Endothelial cell (in vitro differentiated cells): ENCODE data around the gene EIF2B5. TPM values are rescaled to one million over a fixed set of nuclear protein-coding genes. Genes with fewer than 3 reads are reported as not detected.

Experiments
- DNase-seq: peaks from one replicate; pipeline ENCODE4 v3.0.0; 2021; ENCODE audit warnings: low spot score
- H3K27ac Mint-ChIP-seq: one replicate; pipeline ENCODE4 v1.8.0; 2021; ENCODE audit warnings: mixed read lengths, inconsistent platforms; ENCODE audit not compliant: unreplicated experiment
- H3K27me3 Mint-ChIP-seq: one replicate; pipeline ENCODE4 v1.8.0; 2021; ENCODE audit warnings: mild to moderate bottlenecking, moderate library complexity, mixed read lengths, inconsistent platforms; ENCODE audit not compliant: unreplicated experiment
- H3K36me3 Mint-ChIP-seq: one replicate; pipeline ENCODE4 v1.8.0; 2021; ENCODE audit warnings: mild to moderate bottlenecking, low read depth, mixed read lengths, inconsistent platforms; ENCODE audit not compliant: unreplicated experiment
- H3K4me1 Mint-ChIP-seq: one replicate; pipeline ENCODE4 v1.8.0; 2021; ENCODE audit warnings: mild to moderate bottlenecking, mixed read lengths, inconsistent platforms; ENCODE audit not compliant: unreplicated experiment
- H3K4me3 Mint-ChIP-seq: one replicate; pipeline ENCODE4 v1.8.0; 2021; ENCODE audit warnings: mild to moderate bottlenecking, mixed read lengths, inconsistent platforms; ENCODE audit not compliant: unreplicated experiment
- H3K9me3 Mint-ChIP-seq: one replicate; pipeline ENCODE4 v1.8.0; 2021; ENCODE audit warnings: mixed read lengths, inconsistent platforms; ENCODE audit not compliant: unreplicated experiment
- total RNA-seq: library from RNA; stranded (reverse); fragmentation: NEBNext Ultra II Directional; extraction: Animal tissue kit (Norgen Biotek cat#: 25700); gene quantifications from one replicate; pipeline ENCODE4 v1.2.1, GENCODE V29; 2021; ENCODE audit not compliant: unreplicated experiment
- TF ChIP-seq, protein P1 (sequence below): fragments of 200-600 bp; sonication (generic); IDR thresholded peaks from one replicate; pipeline ENCODE4 v1.5.0; 2021; ENCODE audit warnings: antibody characterized with exemption; ENCODE audit not compliant: unreplicated experiment

The EIF2B5 gene
- total RNA-seq, 1 donor from 2014 or later, result 37.0 TPM

DNA sequence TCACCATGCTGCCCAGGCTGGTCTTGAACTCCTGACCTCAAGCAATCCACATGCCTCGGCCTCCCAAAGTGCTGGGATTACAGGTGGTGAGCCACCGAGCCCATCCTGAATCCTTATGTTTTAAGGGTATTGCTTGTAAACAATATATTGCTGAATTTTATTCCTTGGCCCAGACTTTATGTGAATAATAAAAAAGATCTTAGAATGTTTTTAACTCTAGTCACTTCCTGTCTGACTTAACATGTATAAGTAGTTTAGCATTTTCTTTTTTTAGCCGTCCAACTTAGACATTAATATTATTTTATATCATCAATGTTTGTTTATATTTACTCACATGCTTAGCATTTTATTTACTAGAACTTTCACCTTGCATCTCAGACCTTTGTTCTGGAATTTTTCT lies 9.2 kb upstream of the EIF2B5 start:
- Mint-ChIP-seq H3K4me3 (no peak overlapping the region), H3K9me3 (no peaks in the 10 kb centered on the region), H3K27ac (no peak overlapping the region), H3K36me3 (no peaks in the 10 kb centered on the region), H3K27me3 (no peaks in the 10 kb centered on the region), H3K4me1 (peaks cover 6% of the 10 kb centered on the region)
- no peak for DNase-seq
- TF ChIP-seq, protein P1, sequence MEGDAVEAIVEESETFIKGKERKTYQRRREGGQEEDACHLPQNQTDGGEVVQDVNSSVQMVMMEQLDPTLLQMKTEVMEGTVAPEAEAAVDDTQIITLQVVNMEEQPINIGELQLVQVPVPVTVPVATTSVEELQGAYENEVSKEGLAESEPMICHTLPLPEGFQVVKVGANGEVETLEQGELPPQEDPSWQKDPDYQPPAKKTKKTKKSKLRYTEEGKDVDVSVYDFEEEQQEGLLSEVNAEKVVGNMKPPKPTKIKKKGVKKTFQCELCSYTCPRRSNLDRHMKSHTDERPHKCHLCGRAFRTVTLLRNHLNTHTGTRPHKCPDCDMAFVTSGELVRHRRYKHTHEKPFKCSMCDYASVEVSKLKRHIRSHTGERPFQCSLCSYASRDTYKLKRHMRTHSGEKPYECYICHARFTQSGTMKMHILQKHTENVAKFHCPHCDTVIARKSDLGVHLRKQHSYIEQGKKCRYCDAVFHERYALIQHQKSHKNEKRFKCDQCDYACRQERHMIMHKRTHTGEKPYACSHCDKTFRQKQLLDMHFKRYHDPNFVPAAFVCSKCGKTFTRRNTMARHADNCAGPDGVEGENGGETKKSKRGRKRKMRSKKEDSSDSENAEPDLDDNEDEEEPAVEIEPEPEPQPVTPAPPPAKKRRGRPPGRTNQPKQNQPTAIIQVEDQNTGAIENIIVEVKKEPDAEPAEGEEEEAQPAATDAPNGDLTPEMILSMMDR, result no peak

DNA sequence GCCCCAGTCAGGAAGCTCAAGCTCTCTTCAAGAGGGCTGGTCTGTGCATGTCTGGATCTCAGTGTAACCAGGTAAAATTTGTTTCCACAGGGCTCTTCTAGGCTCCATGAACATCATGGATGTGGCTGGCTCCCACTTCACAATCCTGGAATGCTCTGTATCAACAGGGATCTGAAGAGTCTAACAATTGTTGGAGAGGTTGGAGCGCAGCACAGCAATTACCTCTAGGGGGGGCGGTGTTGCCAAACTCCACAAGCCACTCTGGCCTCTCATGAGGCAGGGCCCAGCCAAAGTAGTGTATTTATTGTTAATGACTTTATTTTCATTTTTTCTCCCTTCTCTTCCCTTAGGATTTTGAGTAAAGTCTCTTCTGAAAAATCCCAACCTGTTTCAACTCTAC lies 6.1 kb upstream of the EIF2B5 start:
- H3K27me3 Mint-ChIP-seq, result no peaks in the 10 kb centered on the region
- DNase-seq, result peak; percentile 47
- TF ChIP-seq, protein P1, result peak; percentile 41
- no peaks in the 10 kb centered on the region for H3K36me3 Mint-ChIP-seq
- H3K4me1 Mint-ChIP-seq, result peaks cover 11% of the 10 kb centered on the region
- no peak overlapping the region for H3K27ac Mint-ChIP-seq
- no peaks in the 10 kb centered on the region for H3K9me3 Mint-ChIP-seq
- no peak overlapping the region for H3K4me3 Mint-ChIP-seq

- Mint-ChIP-seq H3K27ac (no peak overlapping the region), H3K4me1 (peaks cover 23% of the 10 kb centered on the region), H3K4me3 (no peak overlapping the region), H3K9me3 (no peaks in the 10 kb centered on the region), H3K36me3 (peaks cover 5% of the 10 kb centered on the region), H3K27me3 (no peaks in the 10 kb centered on the region)
- TF ChIP-seq, protein P1, result no peak
- no peak for DNase-seq
Observed at GRCh38 chr3:184132945-184133344, 2.2 kb upstream of the EIF2B5 start.

DNA sequence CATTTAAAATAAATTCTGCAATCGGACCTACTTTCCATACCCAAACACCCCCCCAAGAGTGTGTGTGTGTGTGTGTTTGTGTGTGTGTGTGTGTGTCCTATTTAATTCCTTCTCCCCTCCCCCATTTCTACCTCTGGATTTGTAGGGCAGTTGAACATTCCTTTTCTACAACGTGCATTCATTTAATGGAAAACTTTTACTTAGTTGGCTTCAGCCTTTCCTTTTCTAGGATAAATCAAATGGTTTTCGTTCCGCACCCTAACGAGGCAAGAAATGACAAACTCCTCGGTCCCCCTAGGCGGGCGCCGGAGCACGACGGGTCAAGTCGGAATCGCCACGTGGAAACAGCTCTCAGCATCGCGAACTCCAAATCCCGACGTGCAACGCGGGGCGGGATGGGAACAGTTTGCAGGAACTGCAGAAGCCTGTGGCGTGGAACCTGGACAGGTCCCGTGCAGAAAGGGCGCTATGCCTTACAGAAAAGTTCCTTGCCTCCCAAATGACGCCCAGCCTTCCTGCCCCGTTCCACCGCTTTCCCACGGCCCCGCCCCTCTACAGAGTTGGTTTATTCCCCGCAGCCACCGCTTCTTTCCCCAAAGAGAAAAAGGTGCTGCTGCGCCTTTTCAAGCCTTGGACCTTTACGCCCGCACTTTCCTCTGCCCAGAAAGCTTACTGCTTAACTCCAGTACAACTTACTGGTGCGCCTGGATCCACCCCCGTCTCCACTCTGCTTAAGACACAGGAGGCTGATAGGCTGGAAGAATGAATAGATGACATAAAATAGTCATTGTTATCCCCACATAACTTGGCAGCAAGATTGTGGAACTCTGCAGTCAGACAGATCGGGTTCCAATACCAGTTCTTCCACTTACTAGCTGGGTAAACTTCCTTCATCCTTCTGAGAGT lies 1.1 kb upstream of the EIF2B5 start:
- TF ChIP-seq, protein P1, result no peak
- Mint-ChIP-seq H3K4me1 (peaks cover 19% of the 10 kb centered on the region), H3K4me3 (peak overlapping the region; percentile 96)

DNA sequence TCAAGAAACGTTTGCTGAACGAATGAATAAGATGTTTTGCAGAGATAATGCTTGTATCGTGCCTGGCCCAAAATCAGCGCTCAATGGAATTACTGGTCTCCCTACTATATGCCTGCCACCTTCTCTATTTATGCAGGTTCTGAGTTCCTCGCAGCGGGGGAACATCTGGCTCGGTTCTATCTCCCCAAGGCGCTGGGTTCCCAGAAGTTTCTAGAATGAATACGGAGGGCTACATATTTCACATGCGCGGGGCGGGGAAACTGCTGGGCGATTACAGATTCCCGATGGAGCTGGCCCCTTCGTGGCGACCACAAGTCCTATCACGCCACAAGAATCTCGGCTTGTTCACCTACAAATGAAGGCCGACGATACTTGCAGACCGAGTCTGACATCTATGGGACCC lies 411 bp upstream of the EIF2B5 start:
- H3K36me3 Mint-ChIP-seq, result peaks cover 7% of the 10 kb centered on the region
- no peaks in the 10 kb centered on the region for H3K9me3 Mint-ChIP-seq
- no peaks in the 10 kb centered on the region for H3K27me3 Mint-ChIP-seq
- TF ChIP-seq, protein P1, result no peak
- H3K4me1 Mint-ChIP-seq, result peaks cover 17% of the 10 kb centered on the region
- no peak for DNase-seq
- peak overlapping the region; percentile 91 for H3K27ac Mint-ChIP-seq
- peak overlapping the region; percentile 96 for H3K4me3 Mint-ChIP-seq

More for the DNA sequence above, 1.1 kb upstream of the EIF2B5 start:
- H3K36me3 Mint-ChIP-seq, result peaks cover 7% of the 10 kb centered on the region
- DNase-seq, result peak; percentile 72
- H3K9me3 Mint-ChIP-seq, result no peaks in the 10 kb centered on the region
- no peaks in the 10 kb centered on the region for H3K27me3 Mint-ChIP-seq
- H3K27ac Mint-ChIP-seq, result peak overlapping the region; percentile 54
